GM19328 (cell line): ENCODE data around the gene CFAP90.

Experiments
- ATAC-seq: cut with Tn5 transposase; IDR thresholded peaks from one replicate; pipeline ENCODE4 v1.9.1; 2021; ENCODE audit warnings: mild to moderate bottlenecking, moderate library complexity; ENCODE audit not compliant: unreplicated experiment

The CFAP90 gene

DNA sequence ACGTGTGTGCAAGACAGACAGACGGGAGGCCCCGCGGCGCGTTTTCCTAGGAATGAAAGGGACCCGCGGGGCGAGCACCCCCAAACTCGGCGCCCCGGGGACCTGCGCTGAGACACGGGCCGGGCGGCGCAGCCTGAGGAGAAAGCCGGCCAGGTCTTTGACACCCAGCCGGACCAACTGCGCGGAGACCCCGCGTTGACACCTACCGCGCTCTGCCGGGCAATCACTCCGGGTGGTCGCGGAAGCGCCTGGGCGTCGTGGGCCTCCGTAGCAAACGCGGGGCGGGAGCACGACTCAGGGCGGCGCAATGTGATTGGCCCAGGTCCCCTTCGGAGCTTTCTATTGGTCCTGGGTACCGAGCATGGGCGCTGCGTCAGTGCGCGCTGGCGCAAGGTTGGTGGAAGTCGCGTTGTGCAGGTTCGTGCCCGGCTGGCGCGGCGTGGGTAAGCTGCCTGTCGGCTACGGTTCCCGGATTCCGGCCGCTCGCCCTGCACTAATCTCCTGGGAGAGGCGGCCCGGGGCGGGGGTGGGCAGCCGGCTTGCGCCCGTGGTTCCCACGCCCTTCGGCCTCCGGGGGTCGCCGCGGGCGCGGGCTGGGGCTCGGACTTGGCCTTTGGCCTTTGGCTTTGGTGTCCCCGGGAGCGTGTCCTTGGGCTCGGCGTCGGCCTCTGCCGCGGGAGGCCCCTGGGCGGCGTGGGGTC, 18.0 kb upstream of the CFAP90 start, which contains the start of the genes FASTKD3 and MTRR:
Gene FASTKD3, minus strand, starts transcription at position 259 of the 701 bp plus-strand sequence. CDS start 948 bp downstream, outside the sequence.
Gene MTRR, plus strand, starts transcription at position 376 of the 701 bp plus-strand sequence. CDS start 1,647 bp downstream, outside the sequence.
- ATAC-seq, result peak; percentile 98

- no peak for ATAC-seq
These were observed 17.5 kb upstream of the CFAP90 start for GRCh38 chr5:7868427-7868772.

DNA sequence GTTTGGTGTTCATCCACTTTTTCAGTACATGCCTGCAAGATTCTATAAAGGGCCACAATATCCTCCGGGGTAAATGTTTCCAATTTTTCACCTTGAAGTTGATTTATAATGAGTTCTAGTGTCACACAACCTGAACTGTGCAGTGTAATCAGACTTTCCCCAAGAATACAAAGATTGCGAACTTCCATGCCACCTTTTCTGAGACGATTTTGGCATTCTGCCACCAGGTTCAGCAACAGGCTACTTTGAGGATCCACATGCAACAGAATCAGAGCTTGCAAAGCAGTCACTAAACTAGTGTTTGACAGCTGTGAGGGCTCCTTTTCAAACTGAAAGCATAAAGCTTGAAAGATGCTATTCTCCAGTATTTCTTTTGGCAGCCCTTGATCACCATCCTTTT, 16.3 kb upstream of the CFAP90 start:
- ATAC-seq, result no peak

DNA sequence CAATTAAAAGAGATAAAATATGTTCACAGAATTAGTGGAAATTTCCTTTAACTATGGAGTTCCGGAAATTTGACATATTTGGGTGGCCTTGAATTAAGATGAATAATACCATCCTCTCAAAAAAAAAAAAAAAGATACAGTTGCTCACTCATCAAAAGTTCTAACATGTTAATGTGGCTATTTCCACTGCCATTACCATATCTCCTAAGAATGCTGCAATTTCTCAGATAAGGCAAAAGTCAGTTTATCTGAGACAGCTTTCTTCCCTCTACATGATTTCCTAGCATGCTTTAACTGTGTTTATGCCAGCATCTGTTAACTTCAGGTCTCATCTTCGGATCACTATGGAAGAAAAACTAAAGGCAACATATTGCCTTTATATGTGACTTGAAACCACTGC, 15.3 kb upstream of the CFAP90 start:
- no peak for ATAC-seq

- no peak for ATAC-seq
These were observed 7.1 kb upstream of the CFAP90 start for GRCh38 chr5:7857926-7858632.

- no peak for ATAC-seq
These were observed 6.4 kb upstream of the CFAP90 start for GRCh38 chr5:7857361-7857760.

DNA sequence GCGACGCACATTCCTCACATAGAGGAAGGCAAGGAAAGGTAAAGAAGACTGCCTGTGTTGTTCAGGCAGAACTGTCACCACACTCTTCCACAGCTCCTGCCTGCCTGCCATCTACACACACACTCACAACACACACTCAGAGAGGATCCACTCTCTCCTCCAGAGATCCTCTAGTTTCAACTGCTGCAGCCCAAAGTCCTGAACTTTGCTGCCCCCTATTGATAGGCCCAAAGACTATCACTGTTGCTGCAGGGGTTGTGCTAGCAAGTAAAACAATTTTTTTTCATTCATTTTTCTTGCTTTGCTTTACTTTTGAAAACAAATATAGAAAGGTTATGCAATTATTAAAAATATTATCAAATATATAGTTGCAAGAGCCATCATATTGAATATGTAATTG, 5.9 kb upstream of the CFAP90 start:
- ATAC-seq, result no peak

GRCh38 chr5:7855611-7856010, 4.7 kb upstream of the CFAP90 start:
- ATAC-seq, result no peak

- ATAC-seq, result no peak
These were observed 2.1 kb upstream of the CFAP90 start for GRCh38 chr5:7852988-7853387.

DNA sequence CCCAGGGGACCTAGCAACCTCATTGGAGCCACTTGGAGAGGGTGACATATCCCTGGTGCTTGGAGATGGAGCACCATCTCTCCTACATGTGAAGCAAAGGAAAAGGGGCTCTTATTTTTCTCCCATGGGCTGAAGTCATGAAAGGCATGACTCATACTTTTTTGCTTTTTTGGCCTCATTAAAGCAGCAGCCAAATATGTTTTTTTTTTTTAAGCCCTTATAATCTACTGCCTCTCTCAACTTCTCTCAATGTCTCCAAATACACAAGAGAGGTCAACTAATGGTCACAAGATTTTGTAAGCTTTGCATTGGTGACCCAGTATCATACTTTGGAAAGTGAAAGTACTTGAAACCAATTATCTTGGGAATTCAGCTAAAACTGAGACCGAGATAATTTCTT, 1.6 kb upstream of the CFAP90 start:
- ATAC-seq, result no peak

GRCh38 chr5:7851617-7852289, 820 bp upstream of the CFAP90 start:
- no peak for ATAC-seq

DNA sequence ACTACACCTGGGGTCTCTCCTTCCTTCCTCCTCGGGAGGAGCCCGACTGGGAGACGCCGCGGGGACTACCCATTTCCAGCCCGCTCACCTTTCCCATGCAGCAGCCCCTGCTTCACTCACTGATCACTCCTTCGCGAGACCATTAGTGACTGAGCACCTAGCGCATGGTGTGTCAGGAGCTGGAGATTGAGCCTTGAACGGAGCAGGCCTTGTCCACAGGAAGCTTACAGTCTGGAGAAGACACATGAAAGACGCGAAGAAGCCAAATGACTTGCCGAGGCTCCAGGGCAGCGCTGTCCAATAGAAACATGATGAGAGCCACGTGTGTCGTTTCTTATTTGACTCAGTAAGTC, 283 bp upstream of the CFAP90 start:
- no peak for ATAC-seq

- ATAC-seq, result no peak
These were observed 1.1 kb downstream of the CFAP90 start for GRCh38 chr5:7849681-7850394.

DNA sequence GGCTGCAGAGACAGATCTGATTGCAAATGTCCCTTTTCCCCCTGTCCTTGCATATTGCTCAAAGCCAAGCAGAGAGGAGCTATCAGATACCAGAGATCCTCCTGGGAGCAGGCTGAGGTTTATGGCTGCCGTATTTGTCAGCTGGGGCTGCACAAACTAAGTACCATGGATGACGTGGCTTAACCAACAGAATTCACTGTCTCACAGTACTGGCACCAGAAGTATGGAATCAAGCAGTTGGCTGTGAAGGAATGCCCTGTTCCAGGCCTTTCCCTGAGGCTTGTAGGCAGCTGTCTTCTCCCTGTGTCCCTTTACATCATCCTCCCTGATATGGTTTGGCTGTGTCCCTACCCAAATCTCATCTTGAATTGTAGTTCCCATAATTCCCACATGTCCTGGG, 2.6 kb downstream of the CFAP90 start:
- no peak for ATAC-seq

DNA sequence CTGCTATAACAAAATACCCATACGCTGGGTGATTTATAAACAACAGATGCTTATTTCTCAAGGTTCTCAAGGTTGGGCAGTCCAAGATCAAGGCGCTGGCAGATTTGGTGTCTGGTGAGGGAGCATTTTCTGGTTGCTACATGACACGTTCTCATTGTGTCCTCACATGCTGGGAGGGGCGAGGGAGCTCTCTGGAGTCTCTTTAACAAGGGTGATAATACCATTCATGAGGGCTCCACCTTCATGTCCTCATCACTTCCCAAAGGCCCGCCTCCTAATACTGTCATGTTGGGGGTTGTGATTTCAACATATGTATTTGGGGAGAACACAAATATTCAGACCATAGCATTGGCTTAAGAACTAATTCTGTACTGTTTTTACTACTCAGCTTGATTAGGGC, 4.6 kb downstream of the CFAP90 start:
- ATAC-seq, result no peak

- ATAC-seq, result no peak
These were observed 5.4 kb downstream of the CFAP90 start for GRCh38 chr5:7845557-7845956.

DNA sequence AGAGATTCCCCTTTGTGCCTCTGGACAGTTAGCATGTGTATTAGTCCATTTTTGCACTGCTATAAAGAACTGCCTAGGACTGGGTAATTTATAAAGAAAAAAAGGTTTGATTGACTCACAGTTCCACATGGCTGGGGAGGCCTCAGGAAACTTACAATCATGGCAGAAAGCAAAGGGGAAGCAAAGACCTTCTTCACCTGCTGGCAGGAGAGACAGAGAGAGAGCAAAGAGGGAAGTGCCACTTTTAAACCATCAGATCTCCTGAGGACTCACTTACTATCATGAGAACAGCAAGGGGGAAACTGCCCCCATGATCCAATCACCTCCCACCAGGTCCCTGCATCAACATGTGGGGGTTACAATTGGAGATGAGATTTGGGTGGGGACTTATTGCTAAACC, 6.0 kb downstream of the CFAP90 start:
- no peak for ATAC-seq

GRCh38 chr5:7842531-7842930, 8.4 kb downstream of the CFAP90 start:
- ATAC-seq, result no peak

GRCh38 chr5:7837403-7837802, 13.5 kb downstream of the CFAP90 start:
- ATAC-seq, result no peak

DNA sequence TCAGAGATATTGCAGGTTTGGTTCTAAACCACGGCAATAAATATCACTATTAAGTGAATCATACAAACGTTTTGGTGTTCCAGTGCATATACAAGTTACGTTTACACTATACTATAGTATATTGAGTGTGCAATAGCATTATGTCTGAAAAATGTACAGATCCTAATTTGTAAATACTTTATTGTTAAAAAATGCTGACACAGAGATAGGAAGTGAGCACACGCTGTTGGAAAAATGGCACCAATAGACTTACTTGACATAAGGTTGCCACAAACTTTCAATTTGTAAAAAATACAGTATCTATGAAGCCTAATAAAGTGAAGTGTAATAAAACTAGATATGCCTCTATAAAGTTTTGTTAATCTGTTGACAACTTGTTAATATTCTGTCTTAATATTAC, 16.0 kb downstream of the CFAP90 start:
- no peak for ATAC-seq

DNA sequence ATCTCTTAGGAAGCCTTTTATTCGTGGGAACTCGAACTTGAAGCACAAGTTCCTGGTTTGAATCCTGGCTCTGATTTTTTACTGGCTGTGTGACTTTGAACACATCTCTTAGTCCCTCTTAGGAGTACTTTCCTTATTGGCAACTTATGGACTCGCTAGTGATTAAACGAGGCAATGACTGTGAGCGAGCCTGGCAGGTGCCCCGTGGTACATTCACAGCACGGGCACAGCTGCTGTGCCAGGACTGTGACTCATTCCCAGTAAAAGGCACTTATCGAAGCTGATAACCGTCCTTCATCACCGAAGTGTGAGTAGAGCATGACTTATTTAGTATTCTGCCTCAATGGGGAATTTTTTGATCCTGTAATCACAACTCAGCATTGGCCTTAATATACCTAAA, 22.7 kb downstream of the CFAP90 start:
- ATAC-seq, result no peak
